Testis (tissue), 2 donors: Measurements from ENCODE around the gene COX6A2.

Experiments
- CTCF ChIP-seq, 3 experiments: fragments of 450-650 bp in 2 of 3; fragments of 200-600 bp in 1 of 3; sonication (generic) in 1 of 3; IDR thresholded peaks; one replicate each; pipeline ENCODE4 v1.5.1; 2016 to 2019; ENCODE audit warnings: antibody characterized with exemption in 3 of 3, mild to moderate bottlenecking in 2 of 3, moderate library complexity in 1 of 3
- POLR2A ChIP-seq: fragments of 450-650 bp; IDR thresholded peaks from one replicate; pipeline ENCODE4 v1.6.1; 2017; ENCODE audit warnings: antibody characterized with exemption, mild to moderate bottlenecking, moderate library complexity

GRCh38 chr16:31474173-31474714 lies 46.1 kb upstream of the COX6A2 start:
- no peak for TF ChIP-seq CTCF (IDR thresholded peaks at IDR 0.05)
- TF ChIP-seq POLR2A: no peak
